Fibroblast of skin of scalp (primary cell): ENCODE data around the gene IZUMO4.
"Not testable (repeated sequence)": the region's sequence is repeated elsewhere in the genome, so short reads cannot be mapped to it uniquely, and the experiment has no call there.

Experiments
- DNase-seq: peaks from one replicate; pipeline ENCODE4 v3.0.0-alpha.2; 2013

Gene IZUMO4

GRCh38 chr19:2083174-2083854 is 13.4 kb upstream of the IZUMO4 start:
- no peak for DNase-seq

GRCh38 chr19:2084993-2085720 is 11.6 kb upstream of the IZUMO4 start:
- DNase-seq, result no peak

GRCh38 chr19:2086695-2087620 is 9.8 kb upstream of the IZUMO4 start:
- not testable (repeated sequence) for DNase-seq

- no peak for DNase-seq
Measured at GRCh38 chr19:2087621-2088100, 9.1 kb upstream of the IZUMO4 start.

GRCh38 chr19:2089001-2089711 is 7.6 kb upstream of the IZUMO4 start:
- DNase-seq, result peak; percentile 18

GRCh38 chr19:2089727-2090053 is 7.0 kb upstream of the IZUMO4 start:
- no peak for DNase-seq

- DNase-seq, result not testable (repeated sequence)
Measured at GRCh38 chr19:2091926-2092525, 4.7 kb upstream of the IZUMO4 start.

- DNase-seq, result peak; percentile 96
Measured at GRCh38 chr19:2096034-2096479, 658 bp upstream of the IZUMO4 start, which contains the start of gene MOB3A. Gene MOB3A, minus strand, starts transcription at chr19:2096326. Its CDS starts 17,766 bp downstream, at chr19:2078560.

GRCh38 chr19:2097203-2097885 is 629 bp downstream of the IZUMO4 start:
- no peak for DNase-seq

- DNase-seq, result no peak
Measured at GRCh38 chr19:2097886-2098327, 1.2 kb downstream of the IZUMO4 start.

- DNase-seq, result no peak
Measured at GRCh38 chr19:2099054-2099501, 2.4 kb downstream of the IZUMO4 start.

- DNase-seq, result no peak
Measured at GRCh38 chr19:2099937-2100718, 3.4 kb downstream of the IZUMO4 start.

GRCh38 chr19:2100719-2101061 is 4.0 kb downstream of the IZUMO4 start:
- no peak for DNase-seq

GRCh38 chr19:2101417-2102335 is 5.0 kb downstream of the IZUMO4 start:
- no peak for DNase-seq

- no peak for DNase-seq
Measured at GRCh38 chr19:2103045-2103707, 6.5 kb downstream of the IZUMO4 start.

GRCh38 chr19:2108251-2109016 is 11.7 kb downstream of the IZUMO4 start:
- DNase-seq, result no peak

GRCh38 chr19:2109046-2109864 is 12.5 kb downstream of the IZUMO4 start:
- DNase-seq, result no peak
